Nucleus accumbens (tissue), 56 donors: Measurements from ENCODE around the gene CLDN22.

ENCODE experiments used
- DNase-seq, 56 donors: peaks; one replicate each; lab custom pipeline; 2025; lab: John Stamatoyannopoulos, UW

Gene CLDN22

DNA sequence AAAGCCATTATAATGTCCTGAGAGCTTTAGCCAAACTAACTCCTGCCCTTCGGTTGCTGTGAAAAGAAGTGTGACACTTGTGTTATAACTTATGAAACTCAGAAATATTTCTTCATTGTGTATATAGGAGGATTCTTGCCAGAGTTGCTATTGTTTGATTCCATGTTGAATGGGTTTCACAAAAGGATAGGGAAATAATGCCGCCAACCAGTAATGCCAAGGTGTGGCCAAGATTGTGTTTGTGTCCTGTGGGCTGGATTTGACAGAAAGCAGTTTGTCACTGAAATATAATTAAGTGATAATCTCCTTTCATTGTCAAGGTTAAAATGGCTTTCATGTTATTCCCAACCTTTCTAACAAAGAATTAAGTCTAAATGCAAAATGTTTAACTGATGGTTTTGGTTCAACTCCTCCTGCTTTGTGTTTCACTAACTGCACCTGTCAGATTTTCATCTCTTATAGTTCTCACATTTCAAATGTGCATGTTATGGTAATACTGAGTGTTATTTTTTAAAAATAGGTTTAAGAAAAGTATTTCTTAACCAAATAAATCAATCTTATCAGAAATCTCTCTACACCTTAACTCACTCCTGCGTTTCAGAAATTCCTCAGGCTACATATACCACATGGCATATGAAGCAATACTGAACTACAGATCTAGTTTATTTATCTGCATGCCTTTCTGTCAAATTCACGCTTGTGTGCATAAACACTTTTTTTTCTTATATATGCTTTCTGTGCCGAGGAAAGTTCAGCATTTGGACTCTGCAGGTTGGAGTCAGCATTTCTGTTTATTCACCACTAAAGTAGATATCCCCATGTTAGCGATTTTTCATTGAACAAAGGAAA, at the start of gene CLDN22:
Gene CLDN22, minus strand, starts transcription at position 66 of the 849 bp plus-strand sequence. Its CDS starts 58 bp downstream, at position 8.
- DNase-seq, result no peak

- no peak for DNase-seq
These were observed 49.0 kb upstream of the CLDN22 start for GRCh38 chr4:183369073-183369472.

- no peak for DNase-seq
These were observed 46.2 kb upstream of the CLDN22 start for GRCh38 chr4:183366206-183366835.

- DNase-seq, result no peak
These were observed 43.9 kb upstream of the CLDN22 start for GRCh38 chr4:183364025-183364424.

DNA sequence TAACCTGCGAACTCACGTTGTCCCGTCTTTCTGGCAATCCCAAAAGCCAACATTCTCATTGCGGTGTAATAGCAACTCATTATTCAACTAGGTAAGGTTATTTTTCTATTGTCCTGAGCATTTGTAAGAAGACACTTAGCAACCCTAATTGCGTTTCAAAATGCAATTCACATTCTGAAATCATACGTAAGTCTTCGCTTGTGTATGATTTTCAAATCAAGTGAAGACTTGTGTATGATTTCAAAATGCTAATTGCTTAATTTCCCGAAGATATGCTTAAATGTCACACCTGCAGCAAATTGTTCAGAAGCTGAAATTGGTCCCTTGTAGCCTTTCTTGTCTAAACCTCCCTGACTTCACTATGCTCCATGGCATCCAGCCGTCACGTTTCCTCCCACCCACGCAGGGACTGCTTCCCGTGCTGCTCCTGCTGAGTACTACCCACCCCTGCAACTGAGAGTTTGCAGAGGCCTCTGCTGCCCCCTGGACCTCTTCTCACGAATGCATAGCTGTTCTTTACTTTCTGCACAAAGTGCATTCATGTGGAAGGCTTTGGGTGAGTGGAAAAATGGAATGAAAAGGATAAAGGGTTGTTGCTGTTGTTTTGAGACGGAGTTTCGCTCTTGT, 43.0 kb upstream of the CLDN22 start:
- DNase-seq, result peak in 3 of 56 donors; percentile 3 to 22 (median 9)

DNA sequence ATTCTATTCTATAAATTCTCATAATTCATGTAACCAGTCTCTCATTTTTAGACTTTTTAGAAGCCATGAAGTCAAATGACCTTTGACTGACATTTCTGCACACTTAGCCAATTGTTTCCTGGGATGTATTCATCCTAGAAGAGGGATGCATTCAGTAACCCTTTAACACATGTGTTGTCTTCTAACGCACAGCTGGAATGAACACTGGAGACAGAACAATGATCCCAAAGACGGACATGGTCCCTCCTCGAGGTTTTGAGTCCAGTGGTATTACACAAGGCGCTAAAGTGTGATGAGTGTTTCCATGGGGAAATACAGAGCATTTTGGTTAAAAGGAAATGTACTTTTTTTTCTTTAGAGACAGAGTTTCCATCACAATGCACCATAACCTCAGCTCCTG, 42.0 kb upstream of the CLDN22 start:
- no peak for DNase-seq

DNA sequence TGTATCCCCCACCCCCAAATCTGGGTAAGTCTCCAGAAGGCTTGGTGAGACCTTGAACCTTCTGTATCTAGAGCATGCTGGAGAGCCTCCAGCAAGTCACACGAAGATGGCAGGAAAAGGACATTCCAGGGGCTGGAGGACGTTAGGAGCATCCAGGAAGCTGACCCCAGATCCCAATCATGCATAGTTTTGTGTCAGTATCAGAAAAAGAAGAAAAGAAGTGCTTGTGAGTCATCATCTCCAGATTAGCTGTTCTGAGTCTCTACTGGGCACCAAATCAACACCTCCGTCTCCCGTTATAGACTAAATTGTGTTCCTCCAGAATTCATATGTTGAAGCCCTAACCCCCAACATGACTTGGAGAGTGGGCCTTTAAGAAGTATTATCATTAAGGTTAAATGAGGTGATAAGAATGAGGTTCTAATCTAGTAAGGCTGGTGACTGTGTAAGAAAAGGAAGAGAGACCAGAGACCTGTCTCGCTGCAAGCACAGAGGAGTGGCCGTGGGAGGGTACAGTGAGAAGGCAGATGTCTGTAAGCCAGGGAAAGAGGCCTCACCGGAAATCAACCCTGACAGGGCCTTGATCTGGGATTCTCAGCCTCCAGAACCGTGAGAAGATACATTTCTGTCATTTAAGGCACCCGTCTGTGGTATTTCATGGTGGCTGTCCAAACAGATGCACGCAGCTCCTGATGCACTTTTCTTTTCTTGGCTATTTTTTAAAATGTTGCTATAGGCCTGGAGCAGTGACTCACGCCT, 40.3 kb upstream of the CLDN22 start:
- DNase-seq, result no peak

DNA sequence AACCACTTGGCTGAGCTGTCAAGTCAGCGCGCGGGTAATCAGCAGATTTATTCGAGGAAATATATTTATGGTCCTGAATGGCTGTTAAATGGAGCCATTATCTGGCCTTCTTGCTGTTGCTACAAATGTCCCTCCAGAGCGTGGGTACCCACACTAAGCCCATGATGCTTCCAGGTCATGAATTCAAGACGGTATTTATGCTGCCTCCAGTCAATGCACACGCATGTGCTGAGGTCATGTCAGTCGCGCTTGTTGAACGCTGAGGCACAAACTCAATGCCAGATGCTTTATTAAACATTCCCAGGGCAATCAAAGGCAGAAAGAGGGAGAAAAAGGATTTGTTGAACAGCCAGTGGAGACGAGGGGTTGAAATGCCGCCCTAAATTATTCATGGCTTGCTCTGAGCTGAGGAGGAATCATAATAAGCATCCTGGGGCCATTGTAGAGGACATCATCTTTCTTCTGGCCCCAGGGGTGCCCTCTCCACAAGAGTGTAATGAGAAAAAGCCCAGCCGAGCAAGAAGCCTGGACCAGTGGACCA, 38.2 kb upstream of the CLDN22 start:
- no peak for DNase-seq

- no peak for DNase-seq
These were observed 37.0 kb upstream of the CLDN22 start for GRCh38 chr4:183356931-183357675.

- no peak for DNase-seq
These were observed 36.2 kb upstream of the CLDN22 start for GRCh38 chr4:183356173-183356830.

DNA sequence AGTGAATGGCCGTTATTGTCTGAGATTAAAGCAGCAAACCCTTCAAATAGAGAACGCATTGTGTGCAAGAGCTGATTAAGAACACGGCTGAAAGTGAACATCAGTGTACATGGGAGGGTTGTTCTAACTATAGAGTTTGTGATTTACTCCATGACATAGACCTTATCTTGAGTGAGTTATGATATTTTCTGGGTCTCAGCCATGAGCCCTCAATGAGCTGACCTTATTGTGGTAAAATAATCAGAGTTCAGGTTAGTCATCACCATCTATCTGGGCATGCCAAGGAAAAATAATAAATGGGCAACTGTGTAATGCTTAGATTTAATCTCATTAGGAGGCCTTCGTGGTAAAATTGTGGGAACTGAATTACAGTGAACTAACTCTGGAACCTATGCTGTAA, 35.3 kb upstream of the CLDN22 start:
- no peak for DNase-seq

DNA sequence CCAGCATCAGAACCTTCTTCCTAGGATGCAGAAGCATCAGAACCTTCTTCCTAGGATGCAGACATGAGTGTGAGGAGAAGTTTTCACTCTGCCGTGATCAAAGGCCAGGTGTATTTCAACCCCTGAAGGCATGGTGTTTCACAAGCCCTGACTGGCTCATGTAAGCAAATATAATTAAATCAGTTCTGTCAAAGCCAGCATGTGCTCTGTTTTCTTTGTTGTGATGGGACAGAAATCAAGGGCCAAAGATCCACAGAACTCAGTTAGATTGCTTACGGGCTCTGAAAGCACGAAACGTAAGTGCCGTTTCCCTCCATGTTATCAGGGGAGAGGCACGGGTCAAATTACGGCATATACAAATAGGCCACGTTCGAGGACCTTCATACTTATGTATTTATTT, 34.1 kb upstream of the CLDN22 start:
- no peak for DNase-seq

DNA sequence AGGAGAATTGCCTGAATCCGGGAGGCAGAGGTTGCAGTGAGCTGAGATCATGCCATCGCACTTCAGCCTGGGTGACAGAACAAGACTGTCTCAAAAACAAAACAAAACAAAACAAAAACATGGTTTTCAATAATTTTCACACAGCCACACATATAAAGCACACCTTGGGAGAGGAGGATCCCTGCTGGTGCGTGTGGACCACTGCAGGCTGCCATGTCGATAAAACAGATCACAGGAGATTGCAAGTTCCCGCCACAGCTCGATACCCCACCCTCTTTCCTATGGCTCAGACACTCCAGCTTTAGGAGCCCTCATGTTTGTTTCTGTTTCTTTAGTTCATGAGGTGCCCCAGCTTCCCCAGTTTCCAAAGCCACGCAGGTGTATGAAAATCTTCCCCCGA, 33.5 kb upstream of the CLDN22 start:
- DNase-seq, result no peak

DNA sequence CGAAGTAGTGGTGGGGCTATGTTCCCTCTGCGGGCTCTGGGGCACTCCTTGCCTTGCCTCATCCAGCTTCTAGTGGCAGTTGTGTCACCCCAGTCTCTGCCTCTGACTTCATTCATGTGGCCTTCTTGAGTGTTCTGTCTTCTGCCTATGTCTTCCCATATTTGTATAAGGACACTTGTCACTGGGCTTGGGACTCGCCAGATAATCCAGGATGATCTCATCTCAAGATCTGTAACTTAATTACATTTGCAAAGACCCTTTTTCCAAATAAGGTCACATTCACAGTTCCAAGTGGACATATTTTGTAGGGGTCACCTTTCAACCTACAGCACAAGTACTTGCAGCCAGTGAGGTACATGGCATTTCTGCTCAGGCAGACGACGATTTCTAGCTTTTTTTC, 32.5 kb upstream of the CLDN22 start:
- DNase-seq, result no peak

GRCh38 chr4:183350317-183351071, 30.4 kb upstream of the CLDN22 start:
- DNase-seq, result no peak

DNA sequence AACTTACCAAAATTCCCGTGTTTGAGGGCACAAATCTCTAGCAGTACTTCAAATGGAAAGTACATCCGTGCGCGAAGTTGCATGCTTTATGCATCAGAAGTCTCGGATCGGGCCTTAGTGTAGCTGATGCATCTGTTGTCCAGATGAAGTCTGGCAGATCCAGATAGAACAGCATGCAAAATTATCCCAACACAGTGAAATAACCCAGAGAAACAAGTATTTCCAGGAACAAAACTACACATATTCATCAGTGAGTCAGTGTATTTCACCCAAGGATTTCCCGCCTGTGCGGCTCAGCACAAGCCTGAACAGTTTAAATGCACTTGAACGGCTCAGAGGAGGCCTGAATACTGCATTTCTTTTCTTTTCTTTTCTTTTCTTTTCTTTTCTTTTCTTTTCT, 29.6 kb upstream of the CLDN22 start:
- no peak for DNase-seq

GRCh38 chr4:183348706-183349659, 28.9 kb upstream of the CLDN22 start:
- DNase-seq, result no peak
